HEK293 (cell line): ENCODE results near the gene MYRFL.

Experiments
- CTCF ChIA-PET: fragments of 350-600 bp; formaldehyde crosslinking; extraction: SDS; loops from one replicate; lab custom pipeline; 2021; ENCODE audit warnings: antibody characterized with exemption; lab: Yijun Ruan, JAX
- POLR2A ChIA-PET: fragments of 300-600 bp; formaldehyde crosslinking; extraction: SDS; loops from one replicate; lab custom pipeline; 2020; ENCODE audit warnings: antibody characterized with exemption, inconsistent platforms; lab: Yijun Ruan, JAX
- H3K27ac ChIP-seq: fragments of 200-500 bp; sonication (Bioruptor generic); 2 replicates; pipeline ENCODE4 v1.5.1; 2014; ENCODE audit warnings: low read depth, low read length, control low read depth, inconsistent platforms; ENCODE audit errors: extremely low read depth
- H3K36me3 ChIP-seq, 2 experiments: fragments of 200-500 bp in 1 of 2; sonication (Bioruptor generic) in 1 of 2; 1 replicate in 1 of 2; 2 replicates in 1 of 2; pipeline ENCODE4 v1.5.1; 2014 to 2017; ENCODE audit warnings: inconsistent platforms in 2 of 2, low read length in 2 of 2; ENCODE audit not compliant: control insufficient read depth in 2 of 2, insufficient read depth in 1 of 2
- H3K4me1 ChIP-seq: fragments of 200-500 bp; sonication (Bioruptor generic); 2 replicates; pipeline ENCODE4 v1.5.1; 2014; ENCODE audit warnings: mild to moderate bottlenecking, low read length, inconsistent platforms; ENCODE audit not compliant: control insufficient read depth, insufficient read depth
- H3K4me3 ChIP-seq: 2 replicates; pipeline ENCODE4 v1.5.1; 2011; ENCODE audit warnings: low read depth, mild to moderate bottlenecking, control low read depth, low read length, moderate library complexity
- H3K9me3 ChIP-seq: fragments of 200-500 bp; sonication (Bioruptor generic); 2 replicates; pipeline ENCODE4 v1.5.1; 2014; ENCODE audit warnings: low read depth, low read length, inconsistent platforms; ENCODE audit not compliant: control insufficient read depth, insufficient read depth
- GLIS1 ChIP-seq: fragments of 450-650 bp; formaldehyde crosslinking; IDR thresholded peaks from 2 replicates; pipeline ENCODE4 v1.5.1; 2016; ENCODE audit warnings: missing biosample characterization, missing genetic modification characterization
- IKZF3 ChIP-seq: fragments of 450-650 bp; IDR thresholded peaks from 2 replicates; pipeline ENCODE4 v1.5.0; 2018; ENCODE audit warnings: missing biosample characterization, mild to moderate bottlenecking, missing genetic modification characterization, moderate library complexity
- MEIS1 ChIP-seq: sonication (generic); formaldehyde crosslinking; IDR thresholded peaks from 2 replicates; pipeline ENCODE4 v1.8.1; 2022; ENCODE audit warnings: missing genetic modification reagents, mild to moderate bottlenecking, borderline replicate concordance
- SCRT2 ChIP-seq: fragments of 450-650 bp; formaldehyde crosslinking; IDR thresholded peaks from 2 replicates; pipeline ENCODE4 v1.5.1; 2016; ENCODE audit warnings: missing biosample characterization, missing genetic modification characterization
- SP7 ChIP-seq: fragments of 450-650 bp; formaldehyde crosslinking; IDR thresholded peaks from 2 replicates; pipeline ENCODE4 v1.5.1; 2016; ENCODE audit warnings: missing biosample characterization, missing genetic modification characterization
- ZBTB49 ChIP-seq: fragments of 450-650 bp; formaldehyde crosslinking; IDR thresholded peaks from 2 replicates; pipeline ENCODE4 v1.5.1; 2016; ENCODE audit warnings: missing biosample characterization, missing genetic modification characterization, low read depth
- ZFP3 ChIP-seq: fragments of 450-650 bp; formaldehyde crosslinking; IDR thresholded peaks from 2 replicates; pipeline ENCODE4 v1.5.1; 2016; ENCODE audit warnings: low read depth, missing biosample characterization, missing genetic modification characterization
- ZNF133 ChIP-seq: fragments of 450-650 bp; formaldehyde crosslinking; IDR thresholded peaks from 2 replicates; pipeline ENCODE4 v1.5.1; 2016; ENCODE audit warnings: missing biosample characterization, missing genetic modification characterization
- ZNF140 ChIP-seq: fragments of 450-650 bp; formaldehyde crosslinking; IDR thresholded peaks from 2 replicates; pipeline ENCODE4 v1.5.1; 2016; ENCODE audit warnings: missing biosample characterization, missing genetic modification characterization
- ZNF2 ChIP-seq: fragments of 450-650 bp; formaldehyde crosslinking; IDR thresholded peaks from 2 replicates; pipeline ENCODE4 v1.5.1; 2016; ENCODE audit warnings: missing biosample characterization, missing genetic modification characterization
- ZNF26 ChIP-seq: fragments of 450-650 bp; formaldehyde crosslinking; IDR thresholded peaks from 2 replicates; pipeline ENCODE4 v1.5.1; 2016; ENCODE audit warnings: missing biosample characterization, missing genetic modification characterization
- ZNF274 ChIP-seq, 2 experiments: fragments of 200-500 bp in 1 of 2; fragments of 450-650 bp in 1 of 2; sonication (Bioruptor generic) in 1 of 2; formaldehyde crosslinking in 1 of 2; IDR thresholded peaks; 2 replicates each; pipeline versions ENCODE4 v1.5.1 to v1.6.1; 2014 to 2016; ENCODE audit warnings: borderline replicate concordance in 1 of 2, inconsistent platforms in 1 of 2, low read length in 1 of 2, missing biosample characterization in 1 of 2, missing genetic modification characterization in 1 of 2
- ZNF362 ChIP-seq: fragments of 450-650 bp; formaldehyde crosslinking; IDR thresholded peaks from 2 replicates; pipeline ENCODE4 v1.5.1; 2016; ENCODE audit warnings: missing biosample characterization, missing genetic modification characterization
- ZNF501 ChIP-seq: fragments of 450-650 bp; formaldehyde crosslinking; IDR thresholded peaks from 2 replicates; pipeline ENCODE4 v1.5.1; 2016; ENCODE audit warnings: missing biosample characterization, missing genetic modification characterization
- ZNF610 ChIP-seq: fragments of 450-650 bp; formaldehyde crosslinking; IDR thresholded peaks from 2 replicates; pipeline ENCODE4 v1.5.1; 2016; ENCODE audit warnings: missing biosample characterization, missing genetic modification characterization, borderline replicate concordance
- ZNF658 ChIP-seq: fragments of 450-650 bp; formaldehyde crosslinking; IDR thresholded peaks from 2 replicates; pipeline ENCODE4; 2016; ENCODE audit warnings: missing biosample characterization, missing genetic modification characterization
- ZNF837 ChIP-seq: fragments of 450-650 bp; formaldehyde crosslinking; IDR thresholded peaks from 2 replicates; pipeline ENCODE4 v1.5.1; 2016; ENCODE audit warnings: missing biosample characterization, missing genetic modification characterization
- ZSCAN16 ChIP-seq: fragments of 450-650 bp; formaldehyde crosslinking; IDR thresholded peaks from 2 replicates; pipeline ENCODE4 v1.5.1; 2016; ENCODE audit warnings: missing biosample characterization, missing genetic modification characterization
- TF ChIP-seq, protein P1 (sequence below): fragments of 450-650 bp; formaldehyde crosslinking; IDR thresholded peaks from 2 replicates; pipeline ENCODE4 v1.5.1; 2017; ENCODE audit warnings: missing biosample characterization, missing genetic modification characterization

MYRFL gene

DNA sequence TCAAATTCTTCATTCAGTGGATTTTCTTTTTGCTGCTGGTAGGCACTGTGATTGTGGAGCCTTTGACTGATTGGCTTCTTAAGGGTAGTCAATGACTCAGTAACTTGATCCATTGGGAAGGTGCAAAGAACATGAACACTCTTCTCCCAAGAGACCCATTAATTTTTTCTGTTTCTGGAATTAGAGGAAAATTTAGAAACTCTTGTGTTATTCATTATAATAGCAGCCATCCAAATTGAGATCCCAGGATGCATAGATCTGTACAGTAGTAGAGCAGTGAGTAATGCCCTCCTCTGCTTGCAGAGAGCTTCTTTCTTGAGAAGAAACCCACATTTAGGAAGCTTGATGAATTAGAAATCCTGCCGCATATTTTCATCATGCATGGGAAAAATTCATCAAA, 63.9 kb downstream of the MYRFL start:
- no peak for TF ChIP-seq ZNF362 (tag by site-specific recombination)
- no peak for TF ChIP-seq ZNF2 (tag by site-specific recombination)
- TF ChIP-seq ZNF658 (tag by site-specific recombination): no peak
- TF ChIP-seq ZNF501 (tag by site-specific recombination): no peak
- TF ChIP-seq ZNF140: no peak
- no peak for TF ChIP-seq ZFP3 (tag by site-specific recombination)
- TF ChIP-seq SCRT2 (tag by site-specific recombination): no peak
- no peak for TF ChIP-seq ZNF26 (tag by site-specific recombination)
- no peak for TF ChIP-seq ZNF274 (IDR thresholded peaks at IDR 0.05; ENCODE audit: low read length)
- TF ChIP-seq ZNF274 (tag by site-specific recombination; IDR thresholded peaks at IDR 0.05; ENCODE audit: borderline replicate concordance): no peak
- H3K4me3 ChIP-seq: no peak overlapping the region
- H3K4me1 ChIP-seq: no peaks in the 10 kb centered on the region
- no peaks in the 10 kb centered on the region for H3K9me3 ChIP-seq
- POLR2A ChIA-PET: no interaction called here
- H3K27ac ChIP-seq: no peak overlapping the region
- CTCF ChIA-PET: interaction anchor here (0.6 to 3.1 kb wide), 3 partner anchors 10 to 248 kb away, joined by 3 to 17 read pairs (median 5); no protein-coding TSS in a partner anchor
- H3K36me3 ChIP-seq: no peaks in the 10 kb centered on the region

- Histone ChIP-seq H3K4me3 (no peak overlapping the region), H3K27ac (no peak overlapping the region), H3K4me1 (no peaks in the 10 kb centered on the region), H3K36me3 (no peaks in the 10 kb centered on the region), H3K9me3 (no peaks in the 10 kb centered on the region)
- TF ChIP-seq GLIS1 (tag by site-specific recombination) (no peak), ZBTB49 (no peak), ZSCAN16 (tag by site-specific recombination) (no peak), ZNF133 (no peak), MEIS1 (CRISPR knock-in tag) (no peak), IKZF3 (tag by site-specific recombination) (no peak), ZNF610 (tag by site-specific recombination) (no peak), ZNF837 (tag by site-specific recombination) (no peak), SP7 (tag by site-specific recombination) (no peak)
- TF ChIP-seq, protein P1, sequence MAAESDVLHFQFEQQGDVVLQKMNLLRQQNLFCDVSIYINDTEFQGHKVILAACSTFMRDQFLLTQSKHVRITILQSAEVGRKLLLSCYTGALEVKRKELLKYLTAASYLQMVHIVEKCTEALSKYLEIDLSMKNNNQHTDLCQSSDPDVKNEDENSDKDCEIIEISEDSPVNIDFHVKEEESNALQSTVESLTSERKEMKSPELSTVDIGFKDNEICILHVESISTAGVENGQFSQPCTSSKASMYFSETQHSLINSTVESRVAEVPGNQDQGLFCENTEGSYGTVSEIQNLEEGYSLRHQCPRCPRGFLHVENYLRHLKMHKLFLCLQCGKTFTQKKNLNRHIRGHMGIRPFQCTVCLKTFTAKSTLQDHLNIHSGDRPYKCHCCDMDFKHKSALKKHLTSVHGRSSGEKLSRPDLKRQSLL (tag by site-specific recombination): no peak
- CTCF ChIA-PET: interaction anchor here (0.5 to 1.1 kb wide), 2 partner anchors 16 to 62 kb away, joined by 3 read pairs; no protein-coding TSS in a partner anchor
- POLR2A ChIA-PET: no interaction called here
Observed at GRCh38 chr12:69894800-69895383, 69.9 kb downstream of the MYRFL start.
